ENCODE measurements around the gene SLC1A2. TPM values are rescaled to one million over a fixed set of nuclear protein-coding genes. Genes with fewer than 3 reads are reported as not detected.
A peak's percentile ranks its signal among the peaks of the same experiment; 100 is the strongest.

The SLC1A2 gene
- total RNA-seq, 1 donor from 2014 or later = 0.10 TPM

DNA sequence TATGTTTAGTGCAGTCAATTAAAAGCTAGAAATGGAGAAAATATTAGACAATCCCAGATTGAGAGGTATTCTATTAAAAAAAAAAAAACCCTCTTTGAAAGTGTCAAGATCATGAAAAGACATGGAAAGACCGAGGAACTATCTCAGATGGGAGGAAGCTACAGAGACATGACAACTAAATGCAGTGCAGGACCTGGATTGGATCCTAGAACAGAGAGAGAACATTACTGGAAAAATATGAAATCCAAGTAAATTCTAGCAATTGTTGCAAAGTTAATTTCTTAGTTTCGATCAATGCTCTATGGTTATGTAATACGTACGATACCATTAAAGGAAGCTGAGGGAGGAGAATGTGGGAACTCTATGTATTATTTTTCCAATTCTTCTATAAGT, 43.2 kb downstream of the SLC1A2 start:
- DNase-seq (ENCODE audit: low read depth) = no peak

DNA sequence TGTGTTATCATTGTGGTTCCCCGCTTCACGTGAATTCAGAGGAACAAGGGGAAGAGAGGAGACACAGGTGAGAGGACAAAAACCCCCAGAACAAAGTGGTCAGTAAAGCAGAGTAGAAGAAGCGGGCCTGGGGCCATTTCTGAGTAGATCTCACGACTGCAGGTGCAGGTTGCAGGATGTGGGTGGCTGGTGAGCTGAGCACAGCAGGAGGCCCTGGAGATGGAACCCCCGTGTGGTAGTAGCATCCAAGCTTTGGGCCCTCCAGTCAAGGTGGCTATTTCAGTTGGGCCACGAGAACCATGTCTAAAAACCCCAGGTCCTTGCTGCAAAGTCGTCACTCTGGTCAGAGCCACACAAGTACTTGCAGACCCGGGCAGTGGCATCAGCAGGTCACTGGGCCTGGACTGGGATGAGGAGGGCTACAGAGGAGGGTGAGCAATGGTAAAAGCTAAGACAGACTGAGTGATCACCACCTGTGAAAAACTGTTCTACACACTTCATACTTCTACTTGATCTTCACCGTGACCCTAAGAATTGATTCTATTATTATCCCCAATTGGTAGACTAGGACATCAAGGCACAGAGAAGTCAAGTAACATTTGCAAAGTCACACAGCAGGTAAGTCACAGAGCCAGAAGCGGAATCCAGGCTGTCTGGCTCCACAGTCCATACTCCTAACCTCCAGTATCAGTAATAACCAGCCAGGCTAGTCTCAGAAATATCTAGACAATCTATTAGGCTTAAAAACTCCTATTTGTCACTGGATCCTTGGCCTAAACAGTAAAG, 43.8 kb downstream of the SLC1A2 start:
- DNase-seq (ENCODE audit: low read depth) = no peak

DNA sequence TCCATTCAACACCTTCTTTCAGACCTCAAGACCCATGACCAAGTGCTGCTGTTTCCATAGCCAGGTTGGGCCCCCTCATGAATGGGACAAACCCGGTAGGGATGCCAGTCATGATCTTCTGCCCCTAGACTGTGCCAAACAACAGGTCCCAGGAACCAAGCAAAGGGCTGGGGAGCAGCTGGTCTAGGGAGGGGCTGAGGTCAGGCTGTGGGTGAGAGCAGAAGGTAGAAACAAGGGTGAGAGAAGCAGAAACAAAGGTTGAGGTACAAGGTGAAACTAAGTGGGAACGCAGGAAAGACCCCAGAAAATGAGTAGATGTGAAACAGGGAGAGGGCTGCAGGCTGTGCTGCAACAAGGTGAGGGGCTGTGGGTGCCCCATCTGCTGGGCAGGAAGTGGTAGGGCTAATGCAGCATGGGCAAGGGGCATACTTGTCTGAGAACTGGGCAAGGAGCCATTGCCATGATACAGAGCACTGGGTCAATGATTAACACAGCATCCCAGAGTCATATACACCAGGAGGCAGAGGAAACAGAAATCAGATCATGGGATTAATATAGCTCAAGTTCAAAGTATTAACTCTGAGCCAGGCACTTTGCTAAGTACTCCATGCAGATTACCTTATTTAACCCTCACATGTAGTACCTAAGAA, 45.9 kb downstream of the SLC1A2 start:
- DNase-seq (ENCODE audit: low read depth) = peak; percentile 96

DNA sequence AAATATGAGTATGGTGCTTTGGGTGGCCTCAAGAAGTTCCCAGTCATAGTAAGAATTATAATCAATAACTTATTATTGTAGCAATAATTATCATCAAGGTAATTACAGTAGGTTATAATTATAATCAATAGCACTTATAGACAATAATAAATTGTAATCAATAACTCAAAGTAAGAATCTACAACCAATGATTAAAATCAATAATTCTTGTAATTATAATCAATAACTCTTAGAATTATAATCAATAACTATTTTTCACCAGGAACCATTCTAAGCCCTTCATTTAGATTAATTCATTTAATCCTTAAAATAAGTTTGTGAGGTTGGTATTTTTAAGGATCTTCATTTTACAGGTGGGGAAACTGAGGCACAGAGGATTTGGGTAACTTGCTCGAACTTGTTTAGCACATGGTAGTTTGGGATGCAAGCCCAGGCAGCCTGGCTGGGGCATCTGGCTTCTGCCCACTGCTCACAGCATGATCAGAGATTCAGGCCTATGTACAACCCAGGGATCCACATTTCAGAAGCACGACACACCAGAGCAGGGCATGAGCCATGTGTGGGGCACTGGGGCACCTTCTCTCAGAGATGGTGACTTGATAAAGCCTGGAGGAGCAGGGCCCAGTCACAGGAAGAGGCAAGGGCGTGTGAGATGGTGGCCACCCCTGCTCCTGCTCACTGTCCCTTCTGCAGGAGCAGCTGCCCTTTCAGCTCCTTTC, 46.6 kb downstream of the SLC1A2 start:
- DNase-seq (ENCODE audit: low read depth) = peak; percentile 6

DNA sequence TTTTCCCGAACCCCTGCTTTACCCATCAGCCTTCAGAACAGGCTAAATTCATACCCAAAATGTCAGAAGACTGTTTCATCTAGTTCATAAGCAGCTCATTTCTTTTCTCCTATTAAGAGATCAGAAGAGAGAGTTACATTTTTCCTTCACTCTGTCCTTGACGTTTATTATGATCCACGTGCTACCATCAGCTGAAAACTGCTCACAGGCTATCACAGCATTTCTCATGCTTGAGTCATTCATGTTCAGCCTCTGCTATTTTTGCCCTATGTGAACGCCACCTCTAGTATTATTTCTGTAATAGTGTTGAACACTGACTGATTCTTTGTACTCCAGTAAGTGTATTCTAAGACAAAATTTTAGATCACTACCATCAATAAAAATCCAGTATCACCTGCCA, 51.9 kb downstream of the SLC1A2 start:
- peak; percentile 44 for DNase-seq (ENCODE audit: low read depth)

DNA sequence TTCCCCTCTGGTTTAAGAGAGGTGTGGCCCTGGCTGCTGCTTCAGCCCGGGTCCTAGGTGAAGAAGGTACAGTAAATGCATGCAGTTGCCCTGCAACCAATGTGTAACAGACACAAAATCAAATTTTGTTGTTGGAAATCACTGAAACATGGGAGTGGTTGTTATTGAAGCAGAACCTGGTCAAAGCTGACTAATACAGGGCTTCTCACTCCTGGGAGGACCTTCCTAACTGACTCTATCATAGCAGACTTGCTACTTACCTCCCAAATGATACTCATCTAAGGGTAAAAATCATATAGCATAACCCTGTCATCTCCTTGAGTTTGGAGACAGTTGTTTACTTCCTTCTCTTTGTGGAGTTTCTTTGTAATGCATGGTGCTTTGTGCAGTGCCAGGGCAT, 52.6 kb downstream of the SLC1A2 start:
- no peak for DNase-seq (ENCODE audit: low read depth)

DNA sequence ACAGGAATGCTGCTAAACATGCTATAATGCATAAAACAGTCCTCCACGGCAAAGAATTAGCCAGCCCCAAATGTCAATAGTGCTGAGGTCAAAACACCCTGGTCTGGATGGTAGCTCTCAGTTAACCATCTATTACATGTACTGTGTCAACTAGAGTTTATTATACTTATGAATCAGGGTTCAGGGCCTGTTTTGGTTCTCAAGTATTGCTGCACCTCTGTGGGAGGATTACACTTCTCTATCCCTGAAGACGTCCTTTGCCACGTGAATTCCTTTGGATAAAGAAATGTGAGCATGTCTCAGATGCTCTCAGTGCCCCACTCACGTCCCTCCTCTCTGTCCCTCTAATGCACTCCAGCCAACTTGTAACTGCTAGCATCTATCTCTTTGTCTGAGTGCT, 53.4 kb downstream of the SLC1A2 start:
- DNase-seq (ENCODE audit: low read depth) = no peak

DNA sequence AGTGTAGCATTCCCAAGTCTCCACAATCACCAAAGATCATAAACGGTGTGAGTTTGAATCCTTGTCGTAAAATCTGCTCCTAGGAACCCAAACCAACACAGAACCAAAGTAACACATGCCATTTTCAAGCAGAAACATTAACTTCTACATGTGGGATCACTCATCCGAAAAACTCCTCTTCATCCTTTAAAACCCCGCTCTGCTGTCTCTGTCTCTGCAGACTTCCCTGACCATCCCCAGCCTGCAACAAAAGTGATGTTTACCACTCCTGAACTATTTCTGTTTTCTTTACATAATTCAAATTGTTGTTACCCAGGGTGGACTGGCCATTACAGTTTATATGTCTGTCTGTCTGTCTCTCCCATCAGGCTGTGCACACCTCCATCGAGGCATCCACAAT, 54.0 kb downstream of the SLC1A2 start:
- DNase-seq (ENCODE audit: low read depth) = no peak

DNA sequence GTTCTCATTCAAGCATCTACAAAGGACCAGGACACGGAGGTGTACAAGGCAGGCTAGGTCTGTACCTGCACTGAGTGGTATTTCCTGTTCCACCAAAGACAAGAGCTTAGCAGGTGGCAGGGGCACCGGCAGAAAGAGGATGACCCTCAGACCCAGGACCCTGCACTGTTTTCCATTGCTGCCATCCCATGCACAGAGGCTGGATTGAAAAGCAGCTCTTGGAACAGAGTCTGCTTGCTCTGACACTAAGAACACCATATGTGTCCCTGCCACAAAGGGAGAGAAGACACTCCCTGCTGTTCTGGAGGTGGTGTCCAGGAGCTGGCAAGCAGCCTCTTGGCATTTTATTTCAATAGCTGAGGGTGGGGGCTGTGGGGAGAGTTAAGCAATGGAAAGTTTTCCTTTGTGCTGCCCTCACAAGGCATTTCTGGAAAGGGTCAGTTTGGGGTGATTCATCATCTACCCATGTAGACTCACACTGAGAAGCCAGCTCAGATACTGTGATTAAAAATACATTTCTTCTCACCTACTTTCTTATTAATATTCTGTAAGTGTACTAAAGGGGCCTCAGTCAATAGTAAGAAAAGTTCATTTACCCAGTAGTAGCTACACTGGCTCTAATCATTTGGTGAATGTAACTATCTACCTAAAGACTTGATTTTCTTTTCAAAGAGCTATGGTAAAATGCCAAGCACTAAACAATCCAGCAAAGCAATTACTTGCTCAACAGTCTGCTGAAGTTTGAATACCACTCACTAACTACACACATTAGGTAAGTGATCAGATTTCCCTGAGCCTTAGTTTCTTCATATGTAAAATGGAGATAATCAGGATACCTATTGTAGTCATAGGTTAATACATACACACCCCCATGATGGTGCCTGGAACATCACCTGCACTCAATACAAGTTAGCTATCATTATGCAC, 55.2 kb downstream of the SLC1A2 start:
- DNase-seq (ENCODE audit: low read depth) = peak; percentile 98

DNA sequence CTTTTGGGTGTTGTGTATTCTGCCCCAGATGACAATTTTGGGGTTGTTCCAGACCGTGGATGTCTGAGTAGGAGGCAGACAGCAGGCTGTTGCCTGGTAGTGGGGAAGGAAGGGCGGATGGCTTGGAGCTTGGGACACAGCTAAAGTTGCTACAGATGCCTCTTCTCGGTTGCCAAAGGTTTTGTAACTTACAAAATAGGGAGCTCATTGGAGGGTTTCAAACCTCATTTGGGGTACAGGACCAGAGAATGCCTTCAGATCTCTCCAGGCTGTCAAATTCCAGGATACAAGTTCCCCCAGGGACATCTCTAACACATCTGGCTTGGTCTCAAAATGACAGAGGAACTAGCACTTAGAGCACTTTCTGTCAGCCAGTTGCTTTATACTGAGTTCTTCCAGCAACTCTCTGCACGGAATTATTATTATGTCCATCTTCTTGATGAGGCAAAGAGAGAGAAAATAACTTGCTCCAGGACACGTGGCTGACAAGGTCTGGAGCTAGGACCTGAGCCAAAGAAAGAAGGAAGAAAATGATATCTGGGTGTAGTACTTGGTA, 56.0 kb downstream of the SLC1A2 start:
- DNase-seq (ENCODE audit: low read depth) = no peak

DNA sequence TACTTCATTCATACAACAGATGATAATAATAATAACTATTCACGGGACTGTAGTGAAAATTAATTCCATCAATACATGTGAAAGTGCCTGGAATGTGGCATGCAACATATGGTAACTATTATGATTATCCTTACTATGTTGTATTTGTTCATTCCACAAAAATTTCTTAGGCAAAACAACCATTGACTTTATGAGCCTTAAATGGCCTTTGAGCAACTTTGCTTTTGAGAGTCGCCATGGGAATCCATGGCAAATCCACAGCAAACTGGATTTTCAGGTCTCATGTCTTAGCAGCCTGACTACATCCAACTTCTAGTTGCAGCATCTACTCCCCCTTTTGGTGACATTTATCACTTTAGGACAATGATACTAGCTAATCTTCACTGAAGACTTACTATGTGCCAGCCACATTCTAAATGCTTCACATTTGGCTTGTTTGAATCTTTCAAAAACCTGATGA, 56.8 kb downstream of the SLC1A2 start:
- no peak for DNase-seq (ENCODE audit: low read depth)

DNA sequence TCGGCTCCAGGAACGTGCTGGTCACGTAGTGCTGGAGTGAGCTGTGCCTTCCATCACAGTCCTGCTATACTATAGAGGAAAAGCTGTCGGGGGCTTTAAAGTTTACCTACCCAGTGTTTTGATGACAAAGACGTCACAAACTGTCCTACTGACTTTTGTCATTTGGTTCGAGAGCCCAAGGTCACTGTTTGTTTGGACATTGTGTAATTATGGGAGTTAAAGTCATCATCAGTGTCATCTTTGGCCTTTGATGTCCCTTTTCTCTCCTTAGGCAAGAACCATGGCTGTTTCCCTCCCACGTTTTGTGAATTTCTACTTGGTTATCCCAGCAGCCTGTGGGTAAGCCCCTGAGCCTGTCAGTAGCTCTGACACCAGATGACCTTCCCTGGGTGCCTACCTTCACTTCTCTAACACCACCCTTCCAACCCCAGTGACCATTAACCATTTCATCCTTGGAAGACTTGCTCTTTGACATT, 59.3 kb downstream of the SLC1A2 start:
- no peak for DNase-seq (ENCODE audit: low read depth)

DNA sequence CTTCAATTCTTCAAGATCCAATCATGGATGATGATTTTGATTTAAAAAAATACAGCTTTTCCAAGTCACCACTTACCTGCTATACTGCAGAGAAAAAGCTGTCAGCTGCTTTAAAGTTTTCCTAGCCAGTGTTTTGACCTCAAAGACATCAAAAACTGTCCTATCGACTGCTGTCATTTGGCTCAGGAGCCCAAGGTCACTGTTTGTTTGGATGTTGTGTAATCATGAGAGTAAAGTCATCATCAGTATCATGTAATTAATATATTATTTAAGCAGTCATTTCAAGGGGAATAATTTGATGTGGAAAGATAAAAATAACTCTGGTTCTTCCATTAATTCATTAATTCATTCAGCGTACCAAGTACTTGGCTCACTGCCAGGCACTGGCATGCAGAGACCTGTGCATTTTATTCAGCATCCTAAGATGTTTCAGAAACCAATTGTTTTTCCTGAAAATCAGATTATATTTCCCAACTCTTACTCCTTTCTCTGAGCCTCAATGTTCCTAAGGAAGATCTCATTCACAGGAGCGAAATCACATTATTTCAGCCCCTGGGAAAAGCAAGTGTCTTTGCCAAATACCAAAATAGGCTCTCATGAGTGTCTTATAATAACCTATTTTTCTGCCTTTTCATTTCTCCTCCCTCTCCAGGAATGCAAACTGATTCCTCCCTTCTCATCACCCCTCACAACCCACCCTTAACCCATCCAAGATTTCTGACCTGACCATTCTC, 59.9 kb downstream of the SLC1A2 start:
- no peak for DNase-seq (ENCODE audit: low read depth)

DNA sequence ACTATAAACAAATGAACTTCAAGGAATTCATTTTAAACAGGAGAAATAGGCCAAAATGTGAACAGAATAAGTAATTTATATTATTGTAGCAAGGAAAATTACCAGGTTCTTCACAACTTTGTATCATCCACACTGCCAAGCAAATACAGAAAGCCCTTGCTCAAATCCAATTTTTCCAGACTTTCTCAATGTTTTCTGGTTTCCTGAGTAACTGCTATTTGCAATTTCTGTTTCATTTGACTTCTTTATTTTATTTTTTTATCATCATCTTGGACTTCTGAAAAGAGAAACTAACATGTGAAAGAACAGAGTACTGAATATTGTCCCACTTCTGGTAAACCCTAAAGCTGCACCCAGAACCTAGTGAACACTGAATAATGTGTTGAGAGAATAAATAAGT, 61.0 kb downstream of the SLC1A2 start:
- DNase-seq (ENCODE audit: low read depth) = no peak

DNA sequence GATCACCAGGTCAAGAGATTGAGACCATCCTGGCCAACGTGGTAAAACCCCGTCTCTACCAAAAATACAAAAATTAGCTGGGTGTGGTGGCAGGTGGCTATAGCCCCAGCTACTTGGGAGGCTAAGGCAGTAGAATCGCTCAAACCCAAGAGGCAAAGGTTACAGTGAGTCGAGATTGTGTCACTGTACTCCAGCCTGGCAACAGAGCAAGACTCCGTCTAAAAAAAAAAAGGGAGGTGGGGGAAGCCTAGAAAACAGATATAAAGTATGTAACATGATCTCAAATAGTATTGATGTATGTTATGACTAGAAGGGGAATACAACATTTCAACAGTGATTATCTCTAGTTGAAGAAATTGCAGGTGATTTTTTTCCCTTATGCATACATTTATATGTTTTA, 61.4 kb downstream of the SLC1A2 start:
- peak; percentile 55 for DNase-seq (ENCODE audit: low read depth)

DNA sequence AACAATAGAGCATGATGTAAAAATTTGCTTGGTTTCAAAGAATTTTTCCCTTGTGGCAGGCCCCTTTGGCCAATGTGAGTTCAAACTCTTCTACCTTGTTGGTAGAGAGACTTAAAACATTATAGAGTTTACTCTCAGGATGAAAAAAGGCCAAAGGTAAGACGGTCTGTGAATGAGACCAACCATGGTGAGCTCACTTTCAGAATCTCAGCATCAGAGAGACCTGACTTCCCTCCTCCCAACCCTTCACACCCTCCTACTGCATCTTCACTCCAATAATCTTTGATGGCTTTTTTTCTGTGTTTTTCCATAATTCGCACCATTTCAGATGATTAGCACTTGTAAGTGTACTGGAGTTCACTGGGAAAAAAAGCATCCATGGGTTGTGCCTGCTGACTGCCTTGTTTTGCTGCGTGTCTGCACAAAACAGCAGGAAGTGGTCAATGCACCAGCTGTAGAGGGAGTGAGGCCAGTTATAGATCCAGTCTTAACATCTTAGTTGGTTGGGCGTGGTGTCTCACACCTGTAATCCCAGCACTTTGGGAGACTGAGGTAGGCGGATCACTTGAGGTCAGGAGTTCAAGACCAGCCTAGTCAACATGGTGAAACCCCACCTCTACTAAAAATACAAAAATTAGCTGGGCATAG, 64.1 kb downstream of the SLC1A2 start:
- no peak for DNase-seq (ENCODE audit: low read depth)

DNA sequence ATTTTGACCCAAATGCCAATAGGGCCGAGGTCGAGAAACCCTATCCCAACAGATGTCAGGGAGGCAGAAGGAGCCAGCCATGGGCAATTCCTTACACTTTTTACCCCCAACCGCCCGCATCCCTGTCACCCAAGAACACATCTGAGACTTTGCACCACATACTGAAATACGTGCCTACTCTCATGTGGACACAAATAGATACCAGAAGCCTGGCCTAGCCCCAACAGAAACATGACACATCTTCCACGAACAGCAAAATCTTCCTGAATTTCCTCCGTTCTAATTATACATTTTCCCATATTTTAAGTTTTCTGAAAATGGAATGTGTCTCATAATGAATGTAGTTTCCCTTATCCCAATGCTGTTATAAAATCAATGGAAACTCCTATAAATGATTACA, 64.7 kb downstream of the SLC1A2 start:
- DNase-seq (ENCODE audit: low read depth) = no peak

DNA sequence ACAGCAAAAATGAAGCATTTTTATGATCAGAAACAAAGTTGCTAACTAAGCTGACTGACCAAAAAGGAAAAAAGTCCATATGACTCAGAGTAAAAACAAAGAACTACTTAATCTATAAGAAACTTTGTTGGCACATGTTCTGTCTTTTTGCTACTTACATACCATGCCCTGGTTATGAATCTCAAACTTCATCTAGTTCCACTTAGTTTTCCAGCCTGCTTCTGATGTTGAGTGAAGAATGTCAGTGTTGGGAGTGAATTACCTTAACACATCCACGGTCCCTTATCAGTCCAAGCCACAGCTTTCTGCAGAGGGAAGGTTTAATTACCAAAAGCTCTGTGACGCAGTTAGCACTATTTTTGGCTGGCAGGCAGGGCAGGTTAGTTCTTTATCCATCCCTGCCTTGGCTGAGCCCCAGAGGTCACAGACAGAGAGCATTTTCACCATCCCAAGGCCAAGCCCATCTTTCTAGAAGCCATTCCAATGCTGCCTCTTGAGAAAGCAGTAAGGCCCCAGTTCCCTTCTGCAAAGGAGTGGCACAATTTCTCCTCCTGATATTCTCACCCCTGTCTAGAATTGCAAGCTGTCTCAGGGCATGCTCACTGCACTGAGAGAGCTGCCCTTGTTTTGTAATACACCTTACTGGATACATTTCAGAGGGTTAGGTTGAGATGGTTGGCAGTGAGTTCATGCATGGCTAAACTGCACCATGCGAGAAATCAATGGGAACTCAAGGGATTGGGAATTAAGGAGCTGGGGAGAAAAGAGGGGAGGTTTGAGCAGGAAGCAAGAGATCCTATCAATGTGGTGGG, 67.1 kb downstream of the SLC1A2 start:
- DNase-seq (ENCODE audit: low read depth) = no peak

DNA sequence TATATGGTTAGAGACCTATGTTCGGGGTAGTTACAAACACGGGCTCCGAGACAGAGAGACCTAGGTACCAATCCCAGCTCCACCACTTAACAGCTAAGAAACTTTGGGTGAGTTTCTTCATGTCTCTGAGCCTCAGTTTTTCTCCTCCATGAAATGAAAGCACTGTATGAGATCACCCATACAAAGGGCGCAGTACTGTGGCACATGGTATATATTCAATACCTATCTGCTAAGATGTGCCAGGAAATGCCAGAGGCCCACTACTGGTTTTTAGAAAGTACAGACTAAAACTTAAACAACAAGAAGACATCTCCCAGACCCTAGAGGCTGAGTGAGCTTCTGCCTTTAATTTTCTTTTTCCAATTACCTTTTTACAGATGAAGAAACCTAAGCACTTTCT, 69.5 kb downstream of the SLC1A2 start:
- DNase-seq (ENCODE audit: low read depth) = no peak
